GM18502 (cell line): ENCODE measurements around the gene POU2AF3.
"Not testable (repeated sequence)": the region's sequence is repeated elsewhere in the genome, so short reads cannot be mapped to it uniquely, and the experiment has no call there.

Experiments used
- ATAC-seq: cut with Tn5 transposase; IDR thresholded peaks from one replicate; pipeline ENCODE4 v1.9.1; 2021; ENCODE audit warnings: mild to moderate bottlenecking; ENCODE audit not compliant: unreplicated experiment, poor library complexity

The POU2AF3 gene

DNA sequence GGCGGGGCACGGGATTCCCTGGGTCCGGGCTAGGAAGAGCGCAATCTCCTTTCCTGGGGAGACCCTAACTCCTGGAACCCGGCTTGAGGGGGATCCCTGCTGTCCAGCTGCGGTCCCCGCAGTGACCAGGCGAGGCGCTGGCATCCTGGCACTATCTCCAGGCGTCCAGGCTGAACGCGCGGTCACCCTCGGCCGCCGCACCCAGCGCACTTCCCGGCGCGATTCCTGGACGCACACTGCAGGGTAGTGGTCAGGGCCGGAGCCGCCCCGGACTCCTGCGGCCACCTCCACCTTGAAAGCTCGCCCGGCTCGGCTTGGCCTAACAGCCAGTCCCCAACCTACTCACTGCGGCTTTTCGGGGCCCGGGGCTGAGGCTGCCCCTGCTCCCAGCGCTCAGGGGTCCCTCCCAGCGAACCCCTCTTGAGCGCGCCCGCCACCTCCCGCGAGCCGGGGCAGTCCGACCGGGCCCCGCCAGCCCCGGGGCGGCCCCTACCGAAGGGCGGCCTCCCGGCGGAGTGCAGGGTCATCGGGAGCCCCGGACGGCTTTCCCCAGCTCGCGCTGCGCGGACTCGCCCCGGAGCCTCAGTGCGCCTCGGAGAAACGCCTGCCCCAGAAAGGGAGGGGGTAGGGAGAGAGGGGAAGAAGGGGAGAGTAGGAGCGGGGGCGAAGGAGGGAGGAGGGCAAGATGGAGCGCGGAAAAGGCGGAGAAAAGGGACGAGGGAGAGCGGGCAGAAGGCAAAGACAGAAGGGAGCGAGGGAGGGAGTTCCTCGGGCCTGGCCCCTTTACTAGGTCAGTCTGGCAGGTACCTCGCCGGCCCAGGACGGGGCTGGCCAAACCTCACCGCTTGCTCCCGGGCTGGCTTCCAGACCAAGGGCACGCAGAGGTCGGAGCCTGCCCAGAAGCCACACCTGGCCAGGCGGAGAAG, 1.0 kb downstream of the POU2AF3 start:
- ATAC-seq = peak; percentile 50

DNA sequence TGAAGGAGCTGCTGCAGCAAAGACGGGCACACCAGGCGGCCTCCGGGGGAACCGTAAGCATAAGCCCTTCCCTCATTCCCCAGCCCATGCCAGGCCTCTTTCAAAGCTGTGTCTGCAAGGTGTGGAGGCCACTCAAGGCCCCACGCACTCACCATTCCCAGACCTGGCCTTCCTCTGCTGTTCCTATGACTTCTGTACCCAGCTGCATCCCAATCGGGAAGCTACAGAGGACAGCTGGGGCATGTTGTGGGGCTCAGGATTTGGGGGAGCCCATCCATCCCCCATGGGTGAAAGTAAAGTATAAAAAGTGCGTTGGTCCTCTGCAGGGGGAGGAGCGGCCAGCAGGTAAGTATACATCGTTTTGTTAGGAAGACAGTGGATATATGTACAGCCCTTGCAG, 2.2 kb downstream of the POU2AF3 start:
- ATAC-seq = no peak

DNA sequence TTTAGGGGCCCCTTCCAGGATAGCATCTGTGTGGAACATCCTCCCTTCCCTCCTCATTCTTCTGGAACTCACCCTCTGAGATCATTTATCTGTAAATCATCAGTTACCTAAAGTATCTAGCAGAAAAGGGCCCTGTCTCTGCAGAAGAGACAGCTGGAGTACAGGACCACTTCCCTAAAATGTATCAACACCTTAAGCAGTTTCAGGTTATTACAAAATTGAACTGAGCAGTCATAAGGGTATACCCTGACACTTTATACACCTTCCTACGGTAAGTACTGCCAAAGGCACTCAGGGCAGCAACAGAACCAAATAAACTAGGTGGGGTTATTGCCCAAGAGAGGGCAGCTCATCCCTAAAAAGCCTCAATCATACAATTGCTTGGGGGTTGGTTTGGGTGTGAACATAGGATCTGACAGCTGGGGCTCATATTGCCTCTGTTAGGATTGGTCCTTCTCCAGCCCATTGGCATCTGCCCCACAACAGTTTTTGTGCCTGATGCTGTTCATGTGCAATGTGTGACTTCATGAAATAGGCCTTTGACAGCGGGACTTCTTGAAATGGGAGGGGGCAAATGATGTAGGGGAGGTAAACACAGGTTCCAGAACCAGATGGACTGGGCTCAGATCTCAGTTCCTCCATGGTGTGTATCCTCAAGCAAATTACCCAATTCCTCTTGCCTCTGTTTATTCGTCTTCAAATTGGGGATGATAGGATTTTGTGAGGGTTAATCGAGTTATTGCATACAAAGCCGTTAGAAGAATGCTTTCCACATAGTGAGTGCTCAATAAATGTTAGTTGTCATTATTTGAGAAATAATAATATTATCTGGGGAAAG, 2.9 kb downstream of the POU2AF3 start:
- ATAC-seq = no peak

DNA sequence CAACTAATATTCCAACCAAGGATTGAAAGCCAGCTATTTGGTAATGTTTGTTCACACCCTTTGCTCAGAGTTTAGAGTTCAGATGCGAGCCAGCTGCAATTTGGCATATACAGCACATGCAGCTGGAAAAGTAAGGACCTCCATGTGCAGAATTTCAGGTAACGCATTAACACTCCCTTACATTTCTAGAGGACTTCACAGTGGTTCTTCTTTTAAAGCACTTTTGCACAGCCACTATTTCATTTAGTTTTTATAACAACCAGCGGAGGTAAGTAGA, 3.4 kb downstream of the POU2AF3 start:
- ATAC-seq = no peak

DNA sequence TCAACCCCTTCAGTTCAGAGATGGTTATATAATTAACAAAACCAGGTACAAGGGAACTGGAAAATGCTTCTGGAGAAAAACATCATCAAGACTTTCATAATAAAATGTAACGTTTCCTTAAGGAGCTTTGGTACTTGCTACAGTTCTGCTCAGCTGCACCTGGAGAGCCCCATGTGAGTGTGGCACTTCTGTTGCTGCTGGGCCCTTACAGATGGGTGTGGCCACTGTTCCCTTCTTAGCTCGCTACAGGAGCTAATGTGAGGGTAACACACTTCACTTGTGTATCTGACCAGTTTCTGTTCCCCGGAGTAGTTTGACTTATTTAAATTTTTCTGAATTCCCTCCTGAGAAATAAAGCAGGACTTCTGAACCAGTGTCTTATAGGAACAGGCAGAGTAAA, 4.0 kb downstream of the POU2AF3 start:
- ATAC-seq = no peak

DNA sequence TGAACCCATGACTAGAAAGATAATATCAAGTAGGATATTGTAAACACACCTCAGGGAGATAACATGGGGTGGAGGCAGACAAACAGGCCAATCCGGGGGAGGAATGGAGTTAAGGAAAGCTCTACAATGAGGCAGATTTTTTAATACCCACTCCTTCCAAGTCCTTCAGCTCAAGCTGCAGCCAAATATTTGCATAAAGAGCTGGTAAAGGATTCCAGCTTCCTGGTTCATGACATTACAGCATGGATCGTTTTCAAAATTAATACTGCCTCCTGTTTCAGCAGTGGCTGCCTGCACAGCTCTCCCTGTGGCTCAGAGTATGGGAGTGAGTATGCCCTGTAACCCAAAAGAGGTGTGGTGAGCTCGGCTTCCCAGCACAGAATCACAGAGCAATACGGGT, 5.1 kb downstream of the POU2AF3 start:
- ATAC-seq = no peak

DNA sequence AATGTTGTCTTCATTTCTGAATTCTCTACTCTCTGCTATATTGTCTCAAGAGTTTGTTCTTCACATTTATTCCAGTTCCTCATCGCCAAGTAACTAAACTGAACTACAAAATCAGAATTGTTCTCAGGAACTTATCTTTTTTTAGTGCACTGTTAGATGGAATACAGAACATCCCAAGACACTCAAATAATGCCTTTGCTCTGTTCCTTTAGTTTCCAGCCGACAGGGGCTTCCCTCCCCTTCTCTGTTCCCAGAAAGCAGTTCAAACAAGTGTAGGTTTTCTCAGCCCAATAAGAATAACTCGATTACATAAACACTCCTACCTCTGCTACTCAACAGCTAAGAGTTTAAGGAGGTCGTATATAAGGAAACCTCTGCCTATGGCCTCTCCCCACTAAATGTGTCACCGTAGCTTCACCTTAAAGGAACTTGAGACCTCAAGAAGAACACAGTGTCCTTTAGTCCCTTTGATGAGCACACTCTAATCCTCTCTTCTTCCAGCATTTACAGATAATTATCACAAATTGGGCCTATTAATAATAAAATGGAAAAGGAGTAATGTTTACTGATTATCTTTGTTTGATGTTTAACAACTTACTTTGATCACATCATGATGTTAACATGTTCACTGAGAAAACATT, 6.9 kb downstream of the POU2AF3 start:
- no peak for ATAC-seq

DNA sequence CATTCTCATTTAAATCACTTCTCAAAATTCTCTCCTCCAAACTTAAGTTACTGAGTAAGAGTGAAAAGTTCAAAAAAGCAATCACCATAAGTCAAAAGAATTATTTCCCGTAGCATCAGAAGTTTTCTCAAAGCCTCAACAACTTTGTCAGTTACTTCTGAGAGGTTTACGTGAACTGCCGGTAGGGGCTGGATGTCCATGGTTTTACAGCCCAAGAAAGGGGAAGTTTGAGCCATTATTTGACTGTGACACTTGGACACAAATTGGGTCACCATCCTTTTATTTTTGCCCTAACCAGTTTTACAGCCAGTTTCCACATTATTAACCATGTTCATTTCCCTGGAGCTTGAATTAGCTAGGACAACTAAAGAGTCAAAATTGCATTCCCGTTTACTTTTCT, 7.5 kb downstream of the POU2AF3 start:
- no peak for ATAC-seq

DNA sequence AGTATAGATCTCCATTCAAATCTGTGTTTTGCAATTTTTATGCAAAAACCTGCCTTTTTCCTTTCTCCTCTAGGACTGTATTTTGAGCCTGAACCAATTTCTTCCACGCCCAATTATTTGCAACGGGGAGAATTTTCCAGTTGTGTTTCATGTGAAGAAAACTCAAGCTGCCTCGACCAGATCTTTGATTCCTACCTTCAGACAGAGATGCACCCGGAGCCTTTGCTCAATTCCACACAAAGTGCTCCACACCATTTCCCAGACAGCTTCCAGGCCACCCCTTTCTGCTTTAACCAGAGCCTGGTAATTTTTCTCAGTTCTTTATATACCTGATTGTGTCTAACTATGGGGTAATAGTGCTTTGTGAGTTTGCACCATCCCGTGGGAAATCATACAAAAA, 8.0 kb downstream of the POU2AF3 start:
- ATAC-seq = no peak

DNA sequence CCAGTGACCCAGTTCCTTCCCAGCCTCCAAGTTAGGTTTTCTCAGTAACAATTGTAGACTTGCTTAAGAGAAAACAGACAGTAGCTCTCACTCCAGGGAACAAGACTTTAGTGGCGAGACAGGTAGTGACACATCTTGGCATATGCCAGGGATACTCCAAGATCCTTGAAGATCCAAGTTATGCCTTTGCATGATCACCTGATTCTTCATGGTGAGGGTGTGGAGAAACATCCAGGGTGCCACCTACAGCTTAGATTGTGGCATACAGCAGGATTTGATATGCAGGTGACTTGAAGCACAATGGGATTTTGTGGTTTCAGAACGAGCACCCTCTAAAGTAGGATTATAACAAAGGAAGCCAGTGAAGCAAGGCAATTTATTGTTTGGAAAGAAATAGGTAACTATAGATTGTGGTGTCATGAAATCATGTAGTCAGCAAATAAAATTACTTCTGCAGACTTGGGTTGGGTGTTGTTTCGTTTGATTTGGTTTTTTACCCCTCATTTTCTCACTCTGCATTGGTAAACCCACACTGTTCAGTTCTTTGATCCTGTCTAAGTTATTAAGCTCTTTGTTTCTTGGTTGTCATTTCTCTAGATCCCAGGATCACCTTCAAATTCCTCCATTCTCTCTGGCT, 9.2 kb downstream of the POU2AF3 start:
- ATAC-seq = no peak

DNA sequence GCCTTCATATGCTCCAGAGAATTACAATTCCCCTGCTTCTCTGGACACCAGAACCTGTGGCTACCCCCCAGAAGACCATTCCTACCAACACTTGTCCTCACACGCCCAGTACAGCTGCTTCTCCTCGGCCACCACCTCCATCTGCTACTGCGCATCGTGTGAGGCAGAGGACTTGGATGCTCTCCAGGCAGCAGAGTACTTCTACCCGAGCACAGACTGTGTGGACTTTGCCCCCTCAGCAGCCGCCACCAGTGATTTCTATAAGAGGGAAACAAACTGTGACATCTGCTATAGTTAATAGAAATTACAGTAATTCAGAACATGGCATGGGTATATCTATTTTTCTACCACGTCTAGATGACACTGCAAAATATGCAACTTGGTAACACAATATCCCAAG, 9.8 kb downstream of the POU2AF3 start:
- ATAC-seq = no peak

DNA sequence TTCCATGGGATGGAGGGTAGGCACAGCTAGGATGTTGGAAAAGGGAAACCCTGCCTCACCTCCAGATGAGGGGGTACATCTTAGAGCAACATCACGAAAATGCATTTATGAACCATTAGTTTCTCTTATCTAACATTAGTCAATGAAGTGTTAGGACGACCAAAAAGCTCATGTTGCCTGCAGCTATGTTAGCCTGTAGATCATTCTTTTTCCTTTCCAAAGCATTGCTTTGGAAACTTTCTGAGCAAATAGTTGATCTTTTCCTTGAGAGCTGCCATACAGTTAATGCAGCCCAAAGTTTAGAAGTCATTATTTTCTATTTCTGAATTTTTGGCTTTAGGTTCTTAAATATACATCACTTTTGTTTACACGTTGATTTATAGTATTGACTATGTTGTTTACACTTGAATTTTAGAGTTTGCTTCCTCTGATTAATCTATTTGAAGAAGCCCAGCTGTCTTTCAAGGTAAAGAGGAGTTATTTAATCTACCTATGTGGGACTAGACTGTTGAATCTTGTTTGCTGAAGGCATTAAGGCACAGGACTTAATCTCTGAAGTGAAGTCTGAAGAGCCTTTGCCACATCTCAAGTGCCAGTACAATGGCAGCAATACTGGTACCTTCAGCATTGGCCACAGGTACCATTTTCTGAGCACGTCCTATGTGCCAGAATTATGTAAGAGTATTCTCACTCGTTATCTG, 11.0 kb downstream of the POU2AF3 start:
- no peak for ATAC-seq

DNA sequence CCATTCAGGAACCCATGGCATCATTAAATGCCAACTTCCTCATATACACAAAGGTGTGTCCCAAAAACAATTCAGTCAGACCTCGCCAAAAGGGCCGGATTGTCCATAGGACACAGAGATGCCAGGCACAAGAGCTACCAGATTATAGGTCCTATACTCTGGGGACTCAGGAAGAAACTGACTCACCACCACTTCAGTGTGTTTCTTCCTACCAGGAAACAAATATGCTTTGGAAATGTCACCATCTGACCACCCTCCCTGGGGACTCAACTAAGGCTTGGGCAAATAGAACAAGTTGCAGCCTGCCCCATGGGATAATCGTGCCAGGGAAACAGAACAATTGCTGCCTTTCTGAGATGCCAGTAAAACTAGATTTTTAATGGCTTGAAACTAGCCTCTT, 11.7 kb downstream of the POU2AF3 start:
- no peak for ATAC-seq

DNA sequence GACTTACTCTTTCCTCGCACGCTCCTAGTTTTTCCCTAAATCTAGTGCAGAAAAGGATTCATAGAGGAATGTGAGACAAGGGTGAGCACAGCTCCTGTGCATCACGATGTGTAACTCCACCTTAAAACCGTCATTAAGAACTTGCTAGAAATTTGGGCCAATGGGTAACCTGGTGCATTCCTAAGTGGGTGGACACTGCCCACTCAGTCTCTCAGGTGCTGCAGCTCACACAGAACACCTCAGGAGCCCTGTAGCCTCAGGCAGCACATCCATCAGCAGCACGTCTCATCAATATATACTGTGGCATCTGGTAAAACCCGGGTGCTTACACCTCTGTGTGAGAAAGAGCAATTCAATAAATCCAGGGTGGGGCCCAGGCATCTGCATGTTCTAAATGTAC, 12.4 kb downstream of the POU2AF3 start:
- no peak for ATAC-seq

DNA sequence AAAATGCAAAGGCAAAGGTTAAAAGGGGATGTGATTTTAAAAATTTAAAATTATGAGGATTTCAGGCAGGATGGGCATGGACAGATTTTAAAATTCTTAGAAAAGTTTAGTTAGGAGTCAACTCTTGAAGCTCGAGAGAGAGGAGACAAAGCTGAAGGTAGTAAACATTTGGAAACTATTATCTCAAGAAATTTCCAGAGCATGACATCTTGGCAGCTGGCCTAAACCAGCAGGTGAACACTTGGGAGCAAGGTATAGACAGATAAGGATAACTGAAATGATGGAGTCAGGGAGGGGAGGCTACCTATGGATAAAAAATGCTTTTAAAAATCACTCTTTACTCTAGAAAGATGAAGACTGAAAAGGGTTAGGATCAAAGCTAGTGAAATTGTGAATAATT, 13.7 kb downstream of the POU2AF3 start:
- ATAC-seq = no peak

DNA sequence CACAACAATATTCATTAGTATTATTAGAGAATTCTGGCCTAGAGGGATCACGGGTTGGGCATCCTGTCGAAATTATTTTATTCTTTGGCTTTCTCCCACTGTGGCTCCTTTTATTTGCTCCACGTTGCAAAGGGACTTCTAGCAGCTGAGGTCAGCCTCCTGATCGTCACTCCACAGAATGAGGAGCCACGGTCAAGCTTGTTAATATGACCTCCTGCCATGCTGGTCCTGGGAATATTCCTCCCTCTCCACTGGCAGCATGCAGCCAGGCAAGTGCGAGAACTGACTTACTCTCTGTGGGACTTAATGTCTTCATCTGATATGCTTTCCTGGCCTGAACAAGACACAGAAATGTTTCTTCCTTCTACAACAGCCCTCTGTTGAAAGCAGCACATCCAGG, 20.9 kb downstream of the POU2AF3 start:
- ATAC-seq = no peak

DNA sequence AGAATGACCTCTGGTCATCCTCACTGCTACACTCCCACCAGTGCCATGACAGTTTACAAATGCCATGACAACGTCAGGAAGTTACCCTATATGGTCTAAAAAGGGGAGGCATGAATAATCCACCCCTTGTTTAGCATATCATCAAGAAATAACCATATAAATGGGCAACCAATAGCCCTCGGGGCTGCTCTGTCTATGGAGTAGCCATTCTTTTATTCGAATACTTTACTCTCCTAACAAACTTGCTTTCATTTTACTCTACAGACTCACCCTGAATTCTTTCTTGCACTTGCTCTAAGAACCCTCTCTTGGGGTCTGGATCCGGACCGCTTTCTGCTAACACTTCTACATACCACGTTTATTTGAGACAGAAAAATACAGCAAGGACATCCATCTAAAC, 21.9 kb downstream of the POU2AF3 start:
- ATAC-seq = not testable (repeated sequence)

DNA sequence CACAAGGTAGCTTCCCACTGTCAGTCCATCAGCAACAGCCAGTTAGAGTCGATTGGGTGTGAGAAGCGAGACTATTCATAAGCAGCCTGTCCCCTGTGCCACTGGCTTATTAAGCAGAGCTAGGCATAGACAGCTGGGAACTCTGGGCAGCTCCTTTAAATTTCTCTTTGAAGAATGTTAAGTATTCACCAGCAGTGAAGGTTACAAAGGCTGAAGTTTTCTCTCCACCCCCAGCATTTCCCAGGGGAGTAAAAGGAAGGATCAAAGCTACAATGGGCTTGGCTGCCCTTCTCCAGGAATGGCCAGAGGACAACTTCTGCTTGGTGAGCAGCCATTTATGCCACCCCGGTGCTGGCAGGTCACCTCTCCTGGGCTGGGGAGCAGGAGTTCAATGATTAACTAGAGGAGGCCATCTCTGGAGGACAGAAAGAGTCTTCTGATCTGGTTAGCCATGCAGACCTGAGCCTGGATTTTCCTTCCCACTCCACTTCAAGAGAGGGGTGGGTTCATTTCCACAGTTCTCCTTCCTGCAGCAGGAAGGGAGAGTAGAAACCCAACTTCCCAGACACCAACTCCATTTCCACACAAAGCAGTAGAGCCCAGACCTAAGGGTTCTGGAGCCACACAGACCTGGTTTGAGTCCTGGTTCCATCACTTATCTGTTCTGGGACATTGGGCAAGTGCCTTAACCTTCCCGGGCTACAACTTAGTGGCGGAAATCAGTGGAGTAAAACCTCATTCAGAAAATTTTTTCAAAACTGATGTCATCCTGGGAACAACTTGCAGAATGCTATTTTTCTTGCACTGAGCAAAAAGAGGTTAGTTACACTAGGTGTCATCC, 22.6 kb downstream of the POU2AF3 start:
- ATAC-seq = no peak

DNA sequence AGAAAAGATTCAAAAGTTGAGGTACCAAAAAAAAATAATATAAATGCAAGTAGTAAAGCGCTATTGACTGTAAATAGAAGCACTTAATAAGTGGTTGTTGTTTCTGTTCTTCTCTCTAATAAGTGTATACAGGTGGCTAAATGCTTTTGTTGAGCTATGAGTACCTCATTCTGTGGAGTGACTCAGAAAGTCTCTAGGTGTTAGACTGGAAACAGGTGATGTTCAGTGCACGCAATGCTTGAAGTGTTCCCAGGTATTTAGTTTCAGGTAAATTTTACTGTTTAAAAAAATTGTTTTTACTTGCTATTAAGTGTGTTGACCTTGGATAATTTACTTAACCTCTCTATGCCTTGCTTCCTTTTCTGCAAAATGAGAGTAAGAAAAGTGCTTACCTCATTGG, 24.2 kb downstream of the POU2AF3 start:
- no peak for ATAC-seq
